Nephron (organoid): ENCODE data around the gene CA5A.

Experiments
- H3K27ac Mint-ChIP-seq, 3 experiments: 2 replicates each; pipeline ENCODE4 v1.8.0; 2020; ENCODE audit warnings: mixed read lengths in 3 of 3, mild to moderate bottlenecking in 2 of 3, moderate library complexity in 1 of 3
- H3K27me3 Mint-ChIP-seq: 2 replicates; pipeline ENCODE4 v1.8.0; 2021; ENCODE audit warnings: low read depth, mild to moderate bottlenecking, moderate library complexity, mixed read lengths
- H3K36me3 Mint-ChIP-seq: 2 replicates; pipeline ENCODE4 v1.8.0; 2020; ENCODE audit warnings: low read depth, mixed read lengths
- H3K4me1 Mint-ChIP-seq: 2 replicates; pipeline ENCODE4 v1.8.0; 2020; ENCODE audit warnings: mixed read lengths
- H3K4me3 Mint-ChIP-seq, 3 experiments: 2 replicates each; pipeline ENCODE4 v1.8.0; 2020; ENCODE audit warnings: mild to moderate bottlenecking in 3 of 3, mixed read lengths in 3 of 3, moderate library complexity in 2 of 3
- H3K9me3 Mint-ChIP-seq: 2 replicates; pipeline ENCODE4 v1.8.0; 2020; ENCODE audit warnings: mixed read lengths
- TF ChIP-seq, protein P1 (sequence below), 3 experiments: fragments of 200-600 bp; sonication (generic); IDR thresholded peaks; one replicate each; pipeline ENCODE4 v1.5.0; 2021; ENCODE audit warnings: antibody characterized with exemption in 3 of 3; ENCODE audit not compliant: unreplicated experiment in 3 of 3

Gene CA5A

DNA sequence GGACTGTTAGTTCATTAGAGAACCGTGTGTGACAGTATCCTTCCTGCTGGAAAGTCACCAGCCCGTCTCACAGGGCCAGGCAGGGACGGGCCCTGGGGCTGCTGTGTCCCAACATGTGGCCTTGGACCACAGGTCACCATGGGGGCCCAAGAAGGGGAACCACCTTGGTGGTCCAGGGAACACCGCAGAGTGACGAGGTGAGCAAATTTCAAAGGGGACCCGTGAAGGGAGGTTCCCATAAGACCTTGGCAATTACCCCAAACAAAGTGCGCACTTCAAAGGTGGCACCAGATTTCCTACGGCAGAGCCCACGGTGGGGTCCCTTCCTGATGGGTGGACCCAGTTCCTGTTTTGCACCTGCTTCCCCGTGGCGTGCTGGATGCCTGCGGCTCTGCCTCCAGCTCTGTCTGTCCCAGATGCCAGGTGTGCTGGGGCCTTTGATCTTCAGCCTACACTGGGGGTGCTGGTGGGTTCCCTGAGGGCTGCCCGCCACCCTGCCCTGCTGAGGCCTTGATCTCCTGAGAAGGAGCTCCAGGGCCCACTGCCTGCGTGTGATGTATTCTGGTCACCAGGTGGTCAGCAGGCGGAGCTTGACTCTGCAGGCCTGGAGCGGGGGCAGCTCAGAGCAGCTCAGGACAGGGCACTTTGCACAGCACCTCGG, 94.0 kb downstream of the CA5A start:
- no peak overlapping the region for H3K4me3 Mint-ChIP-seq
- peaks cover 16% of the 10 kb centered on the region for H3K4me1 Mint-ChIP-seq
- TF ChIP-seq, protein P1, sequence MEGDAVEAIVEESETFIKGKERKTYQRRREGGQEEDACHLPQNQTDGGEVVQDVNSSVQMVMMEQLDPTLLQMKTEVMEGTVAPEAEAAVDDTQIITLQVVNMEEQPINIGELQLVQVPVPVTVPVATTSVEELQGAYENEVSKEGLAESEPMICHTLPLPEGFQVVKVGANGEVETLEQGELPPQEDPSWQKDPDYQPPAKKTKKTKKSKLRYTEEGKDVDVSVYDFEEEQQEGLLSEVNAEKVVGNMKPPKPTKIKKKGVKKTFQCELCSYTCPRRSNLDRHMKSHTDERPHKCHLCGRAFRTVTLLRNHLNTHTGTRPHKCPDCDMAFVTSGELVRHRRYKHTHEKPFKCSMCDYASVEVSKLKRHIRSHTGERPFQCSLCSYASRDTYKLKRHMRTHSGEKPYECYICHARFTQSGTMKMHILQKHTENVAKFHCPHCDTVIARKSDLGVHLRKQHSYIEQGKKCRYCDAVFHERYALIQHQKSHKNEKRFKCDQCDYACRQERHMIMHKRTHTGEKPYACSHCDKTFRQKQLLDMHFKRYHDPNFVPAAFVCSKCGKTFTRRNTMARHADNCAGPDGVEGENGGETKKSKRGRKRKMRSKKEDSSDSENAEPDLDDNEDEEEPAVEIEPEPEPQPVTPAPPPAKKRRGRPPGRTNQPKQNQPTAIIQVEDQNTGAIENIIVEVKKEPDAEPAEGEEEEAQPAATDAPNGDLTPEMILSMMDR (IDR thresholded peaks at IDR 0.05; ENCODE audit: unreplicated experiment in 3 of 3): no peak
- H3K36me3 Mint-ChIP-seq: peaks cover under 1% of the 10 kb centered on the region
- H3K9me3 Mint-ChIP-seq: no peaks in the 10 kb centered on the region
- no peak overlapping the region for H3K27ac Mint-ChIP-seq
- peaks cover 13% of the 10 kb centered on the region for H3K27me3 Mint-ChIP-seq

DNA sequence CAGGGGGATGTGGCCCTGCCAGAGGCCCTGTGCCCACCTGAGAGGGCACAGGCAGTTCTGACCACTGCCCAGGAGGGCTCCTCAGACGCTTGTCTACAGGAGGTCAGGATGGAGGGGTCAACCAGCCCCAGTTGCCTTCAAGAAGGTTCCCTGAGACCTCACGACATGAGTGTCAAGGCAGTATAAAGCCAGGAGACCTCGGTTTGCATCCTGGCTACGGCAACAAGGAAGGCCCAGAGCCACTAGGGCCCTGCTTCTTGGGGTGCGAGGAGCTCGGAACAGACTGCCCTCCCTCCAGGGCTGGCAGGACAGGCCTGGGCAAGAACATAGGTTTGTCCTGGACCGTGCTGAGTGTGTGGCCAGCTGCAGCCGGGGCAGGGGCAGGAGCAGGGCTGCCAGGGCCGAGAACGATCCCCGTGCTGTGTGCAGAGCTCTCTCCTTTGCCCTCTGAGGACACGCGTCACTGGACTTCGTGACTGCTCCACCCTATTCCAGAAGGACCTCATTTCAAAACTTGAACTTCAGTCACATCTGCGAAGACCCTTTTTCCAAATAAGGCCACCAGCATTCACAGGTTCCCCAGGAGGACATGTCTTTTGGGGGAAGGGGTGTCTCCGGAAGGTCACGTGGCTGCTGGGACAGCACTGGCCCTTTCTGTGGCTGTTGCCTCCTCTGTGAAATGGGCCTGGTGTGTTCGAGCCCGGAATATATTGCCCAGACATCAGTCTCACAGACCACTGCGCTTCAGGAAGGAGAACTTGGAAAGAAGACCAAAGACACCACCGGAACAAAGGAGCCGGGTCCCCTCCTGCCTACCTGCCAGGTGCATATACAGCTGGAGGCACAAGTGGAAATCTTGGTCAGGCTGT, 94.8 kb downstream of the CA5A start:
- no peak overlapping the region for H3K27ac Mint-ChIP-seq
- TF ChIP-seq, protein P1 (IDR thresholded peaks at IDR 0.05; ENCODE audit: unreplicated experiment in 3 of 3): no peak
- no peaks in the 10 kb centered on the region for H3K9me3 Mint-ChIP-seq
- H3K27me3 Mint-ChIP-seq: peaks cover 13% of the 10 kb centered on the region
- H3K36me3 Mint-ChIP-seq: peaks cover 3% of the 10 kb centered on the region
- H3K4me1 Mint-ChIP-seq: peaks cover 20% of the 10 kb centered on the region
- no peak overlapping the region for H3K4me3 Mint-ChIP-seq

DNA sequence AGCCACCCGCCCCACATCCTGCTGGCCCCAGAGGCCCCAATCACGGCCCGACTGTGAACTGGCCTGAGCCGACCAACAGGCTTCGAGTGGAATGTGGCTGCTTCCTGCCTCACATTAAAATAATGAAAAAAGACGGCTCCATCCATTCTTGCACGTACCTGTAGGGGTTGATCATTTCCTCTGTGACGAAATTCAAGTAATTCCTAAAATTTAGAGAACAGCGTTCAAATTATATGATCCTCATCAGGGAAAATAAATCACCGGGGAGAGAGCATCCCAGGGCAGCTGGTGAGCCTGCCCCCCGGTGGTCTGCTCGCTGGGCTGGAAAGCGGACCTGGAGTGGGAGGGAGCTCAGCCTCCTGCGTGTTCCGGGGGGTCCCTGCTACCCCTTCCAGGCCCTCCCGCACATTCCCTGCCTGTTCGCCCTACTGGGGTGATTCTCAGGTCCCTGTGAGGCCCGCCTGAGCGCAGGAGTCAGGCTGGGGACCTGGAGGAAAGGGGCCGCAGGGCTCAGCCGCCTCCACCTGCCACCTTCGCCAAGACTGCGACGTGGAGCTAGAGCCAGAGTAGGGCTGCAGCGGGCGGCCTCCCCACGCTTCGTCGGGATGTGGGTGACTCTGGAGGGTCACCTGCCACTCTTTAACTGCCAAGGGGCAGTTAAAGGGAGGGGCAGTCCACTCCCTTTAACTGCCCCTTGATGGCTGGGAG, 95.9 kb downstream of the CA5A start:
- TF ChIP-seq, protein P1 (IDR thresholded peaks at IDR 0.05; ENCODE audit: unreplicated experiment in 3 of 3): no peak
- peaks cover 20% of the 10 kb centered on the region for H3K4me1 Mint-ChIP-seq
- H3K4me3 Mint-ChIP-seq: no peak overlapping the region
- no peaks in the 10 kb centered on the region for H3K9me3 Mint-ChIP-seq
- H3K27me3 Mint-ChIP-seq: peaks cover 13% of the 10 kb centered on the region
- peaks cover 3% of the 10 kb centered on the region for H3K36me3 Mint-ChIP-seq
- H3K27ac Mint-ChIP-seq: peak overlapping the region in 2 of 3 experiments; percentile 52 to 69

DNA sequence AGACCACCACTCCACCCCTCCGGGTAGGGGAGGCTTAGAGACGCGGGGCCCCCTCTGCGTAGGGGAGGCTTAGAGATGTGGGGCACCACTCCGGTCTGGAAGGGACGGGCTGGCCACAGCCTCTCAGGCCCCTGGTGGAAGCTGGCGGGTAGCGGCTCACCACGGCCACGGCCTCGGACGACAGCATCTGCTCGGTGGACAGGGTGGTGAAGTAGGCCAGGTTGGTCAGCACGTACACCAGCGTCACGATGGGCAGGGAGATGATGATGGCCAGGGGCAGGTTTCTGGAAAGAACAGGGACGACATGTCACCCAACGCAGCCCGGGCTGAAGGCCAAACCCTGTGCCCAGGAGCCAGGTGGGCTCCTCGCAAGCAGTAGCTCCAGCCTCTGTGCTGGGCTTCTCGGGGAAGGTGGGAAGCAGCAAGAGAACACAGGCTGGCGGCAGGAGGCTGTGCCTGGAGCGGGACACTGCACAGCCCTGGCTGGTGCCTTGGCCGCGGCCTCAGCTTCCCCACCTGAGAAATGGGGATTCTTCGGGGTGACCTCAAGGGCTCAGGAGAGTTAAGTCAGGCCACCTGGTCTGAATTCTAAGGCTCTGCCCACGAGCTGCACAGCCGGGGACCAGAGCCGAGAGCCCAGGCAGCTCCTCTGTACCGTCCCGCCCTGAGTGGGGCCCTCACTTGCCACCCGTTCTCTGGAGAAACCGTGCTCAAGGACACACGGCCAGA, 96.6 kb downstream of the CA5A start:
- peaks cover 18% of the 10 kb centered on the region for H3K4me1 Mint-ChIP-seq
- no peaks in the 10 kb centered on the region for H3K9me3 Mint-ChIP-seq
- H3K27me3 Mint-ChIP-seq: peaks cover 11% of the 10 kb centered on the region
- no peak overlapping the region for H3K4me3 Mint-ChIP-seq
- H3K36me3 Mint-ChIP-seq: peaks cover 3% of the 10 kb centered on the region
- TF ChIP-seq, protein P1 (IDR thresholded peaks at IDR 0.05; ENCODE audit: unreplicated experiment in 3 of 3): no peak
- H3K27ac Mint-ChIP-seq: peak overlapping the region in 2 of 3 experiments; percentile 52 to 69

GRCh38 chr16:87838643-87839541, 97.4 kb downstream of the CA5A start:
- Mint-ChIP-seq H3K27me3 (peaks cover 7% of the 10 kb centered on the region), H3K27ac (no peak overlapping the region), H3K4me1 (peaks cover 22% of the 10 kb centered on the region), H3K4me3 (no peak overlapping the region), H3K36me3 (peaks cover 3% of the 10 kb centered on the region), H3K9me3 (no peaks in the 10 kb centered on the region)
- TF ChIP-seq, protein P1 (IDR thresholded peaks at IDR 0.05; ENCODE audit: unreplicated experiment in 3 of 3): no peak
